ENCODE data around the gene FOXP1. TPM values are rescaled to one million over a fixed set of nuclear protein-coding genes. Genes with fewer than 3 reads are reported as not detected.

Gene FOXP1
- total RNA-seq, 4 donors from 2014 or later: 169 to 300 (median 202) TPM

- Histone ChIP-seq H3K27ac (no peak overlapping the region), H3K4me1 (peaks cover 0 to 25% (median 0%) of the 10 kb centered on the region in 3 donors), H3K36me3 (no peaks in the 10 kb centered on the region), H3K27me3 (no peaks in the 10 kb centered on the region), H3K9me3 (no peaks in the 10 kb centered on the region), H3K4me3 (no peak overlapping the region)
- no peak for TF ChIP-seq CTCF (IDR thresholded peaks at IDR 0.05)
- TF ChIP-seq EP300 (IDR thresholded peaks at IDR 0.05): no peak
- no peak for TF ChIP-seq POLR2A (IDR thresholded peaks at IDR 0.05)
- TF ChIP-seq POLR2AphosphoS5 (IDR thresholded peaks at IDR 0.05): no peak
- 100% methylated on average over 2 of the region's 2 CpGs for WGBS, 2 donors (ENCODE audit: low coverage in 1 of 2)
- ATAC-seq: no peak
These were observed 429.8 kb downstream of the FOXP1 start for GRCh38 chr3:71153713-71154112.

GRCh38 chr3:71152892-71153265, 430.6 kb downstream of the FOXP1 start:
- no peaks in the 10 kb centered on the region for H3K9me3 ChIP-seq
- no peaks in the 10 kb centered on the region for H3K36me3 ChIP-seq
- no peak for TF ChIP-seq EP300 (IDR thresholded peaks at IDR 0.05)
- no peak for TF ChIP-seq POLR2A (IDR thresholded peaks at IDR 0.05)
- no peak for TF ChIP-seq CTCF (IDR thresholded peaks at IDR 0.05)
- no peak overlapping the region for H3K4me3 ChIP-seq
- H3K27me3 ChIP-seq: no peaks in the 10 kb centered on the region
- H3K27ac ChIP-seq: no peak overlapping the region
- no peak for ATAC-seq
- H3K4me1 ChIP-seq: peaks cover 0 to 25% (median 0%) of the 10 kb centered on the region in 3 donors
- 100% methylated on average over 4 of the region's 8 CpGs for WGBS, 2 donors (ENCODE audit: low coverage in 1 of 2)

GRCh38 chr3:71152039-71152891, 431.3 kb downstream of the FOXP1 start:
- Histone ChIP-seq H3K9me3 (no peaks in the 10 kb centered on the region), H3K27ac (no peak overlapping the region)
- WGBS, 2 donors (ENCODE audit: low coverage in 1 of 2): 88% methylated on average over 2 of the region's 4 CpGs; no CpG with 5 or more reads in 1 of the 2 donors

GRCh38 chr3:71149959-71150954, 433.3 kb downstream of the FOXP1 start:
- TF ChIP-seq POLR2AphosphoS5 (IDR thresholded peaks at IDR 0.05): no peak
- TF ChIP-seq EP300 (IDR thresholded peaks at IDR 0.05): no peak
- no peak for TF ChIP-seq CTCF (IDR thresholded peaks at IDR 0.05)
- TF ChIP-seq POLR2A (IDR thresholded peaks at IDR 0.05): no peak
- no peak overlapping the region for H3K27ac ChIP-seq
- no peak overlapping the region for H3K4me3 ChIP-seq
- no peaks in the 10 kb centered on the region for H3K9me3 ChIP-seq
- no peaks in the 10 kb centered on the region for H3K27me3 ChIP-seq
- ATAC-seq: no peak
- 80 to 81% methylated on average over 11 to 14 of the region's 14 CpGs for WGBS, 2 donors (ENCODE audit: low coverage in 1 of 2)
- H3K4me1 ChIP-seq: peaks cover 0 to 4% (median 0%) of the 10 kb centered on the region in 3 donors
- no peaks in the 10 kb centered on the region for H3K36me3 ChIP-seq

More at GRCh38 chr3:71152039-71152891, 431.3 kb downstream of the FOXP1 start:
- Histone ChIP-seq H3K27me3 (no peaks in the 10 kb centered on the region), H3K4me1 (peaks cover 0 to 20% (median 0%) of the 10 kb centered on the region in 3 donors), H3K36me3 (no peaks in the 10 kb centered on the region), H3K4me3 (no peak overlapping the region)
- TF ChIP-seq POLR2AphosphoS5 (IDR thresholded peaks at IDR 0.05) (no peak), POLR2A (IDR thresholded peaks at IDR 0.05) (no peak), CTCF (IDR thresholded peaks at IDR 0.05) (no peak)
- ATAC-seq: no peak
